K562 (cell line): ENCODE results near the gene NSF. TPM values are rescaled to one million over a fixed set of nuclear protein-coding genes. Genes with fewer than 3 reads are reported as not detected.

ENCODE experiments used
- CBX1 ChIP-seq: sonication (generic); IDR thresholded peaks from 2 replicates; pipeline ENCODE4 v1.6.1; 2016; ENCODE audit warnings: antibody characterized with exemption, low read depth, mild to moderate bottlenecking
- ELF1 ChIP-seq: fragments of 200-800 bp; sonication (Bioruptor generic); IDR thresholded peaks from 2 replicates; pipeline ENCODE4 v1.6.1; 2016; ENCODE audit warnings: missing genetic modification characterization, missing compliant biosample characterization
- ETV6 ChIP-seq, 3 experiments: fragments of 150-350 bp in 1 of 3; sonication (generic) in 1 of 3; formaldehyde crosslinking in 1 of 3; IDR thresholded peaks; 2 replicates each; pipeline versions ENCODE4 v1.6.1 to v1.8.0; 2014 to 2022; ENCODE audit warnings: borderline replicate concordance in 2 of 3, low read depth in 2 of 3, antibody characterized with exemption in 1 of 3, low read length in 1 of 3, mild to moderate bottlenecking in 1 of 3, missing genetic modification reagents in 1 of 3
- FOXK2 ChIP-seq, 2 experiments: fragments of 450-650 bp; IDR thresholded peaks in 1 of 2; conservative IDR thresholded peaks in 1 of 2; 2 replicates each; pipeline ENCODE4 v1.6.1; 2016; ENCODE audit warnings: low read depth in 2 of 2, mild to moderate bottlenecking in 1 of 2
- HNRNPLL ChIP-seq: fragments of 200-400 bp; formaldehyde crosslinking; IDR thresholded peaks from 2 replicates; pipeline ENCODE4 v1.6.1; 2017; ENCODE audit warnings: low read length, low read depth, mild to moderate bottlenecking; ENCODE audit not compliant: poor library complexity, severe bottlenecking
- NR3C1 ChIP-seq: sonication (generic); formaldehyde crosslinking; IDR thresholded peaks from 2 replicates; pipeline ENCODE4 v1.8.1; 2022; ENCODE audit warnings: missing genetic modification reagents
- POLR2G ChIP-seq: fragments of 200-400 bp; formaldehyde crosslinking; IDR thresholded peaks from 2 replicates; pipeline ENCODE4 v1.6.1; 2017; ENCODE audit warnings: low read depth, mild to moderate bottlenecking, antibody characterized with exemption, low read length, moderate library complexity
- SAFB2 ChIP-seq: fragments of 200-400 bp; formaldehyde crosslinking; IDR thresholded peaks from 2 replicates; pipeline ENCODE4 v1.6.1; 2018; ENCODE audit warnings: borderline replicate concordance, low read length, low read depth, moderate library complexity; ENCODE audit not compliant: severe bottlenecking
- ZBTB8A ChIP-seq: fragments of 450-650 bp; IDR thresholded peaks from 2 replicates; pipeline ENCODE4 v1.6.1; 2018; ENCODE audit warnings: mild to moderate bottlenecking, moderate library complexity; ENCODE audit not compliant: partially characterized antibody
- ZNF174 ChIP-seq: fragments of 250-450 bp; sonication (Bioruptor Pico); IDR thresholded peaks from 2 replicates; pipeline ENCODE4 v1.4.0; 2020; ENCODE audit warnings: mild to moderate bottlenecking
- ZNF436 ChIP-seq: fragments of 250-450, 450-650 bp; sonication (Bioruptor Pico); formaldehyde crosslinking; IDR thresholded peaks from 2 replicates; pipeline ENCODE4 v1.7.0; 2020; ENCODE audit warnings: mild to moderate bottlenecking
- ZNF766 ChIP-seq: fragments of 200-800 bp; sonication (Bioruptor generic); conservative IDR thresholded peaks from 2 replicates; pipeline ENCODE4 v1.6.1; 2016; ENCODE audit warnings: missing genetic modification characterization, missing compliant biosample characterization
- ZNF79 ChIP-seq: fragments of 250-450 bp; sonication (Bioruptor Pico); IDR thresholded peaks from 2 replicates; pipeline ENCODE4 v1.4.0; 2020; ENCODE audit warnings: low read depth, mild to moderate bottlenecking, moderate library complexity
- polyA plus RNA-seq, 8 experiments: library from polyadenylated mRNA; depleted of rRNA in 4 of 8; stranded (reverse) in 5 of 8; unstranded in 3 of 8; fragments of >200 nt; fragmentation: Nextera tagmentation in 2 of 8; fragmentation: Illumina TruSeq in 1 of 8; extraction: Ambion mirVana in 2 of 8; extraction: Trizol in 1 of 8; gene quantifications; 2 replicates each; pipeline versions ENCODE4 v1.2.1 to v1.2.3, GENCODE V29; 2011 to 2014; ENCODE audit warnings: inconsistent platforms in 1 of 8, missing spikeins in 1 of 8
- total RNA-seq, 7 experiments: library from RNA; depleted of rRNA in 6 of 7; stranded (reverse); fragments of >200 nt in 6 of 7; fragmentation: Illumina TruSeq in 2 of 7; extraction: Trizol in 2 of 7; gene quantifications; 2 replicates each; pipeline versions ENCODE4 v1.2.1 to v1.2.3, GENCODE V29; 2011 to 2021; ENCODE audit warnings: low replicate concordance in 1 of 7
- TF ChIP-seq, protein P1 (sequence below): fragments of 200-400 bp; formaldehyde crosslinking; IDR thresholded peaks from 2 replicates; pipeline ENCODE4 v1.6.1; 2017; ENCODE audit warnings: mild to moderate bottlenecking, low read depth, low read length, moderate library complexity
- TF ChIP-seq, protein P2 (sequence below): fragments of 250-450 bp; sonication (Bioruptor Pico); IDR thresholded peaks from 2 replicates; pipeline ENCODE4 v1.5.0; 2022; ENCODE audit warnings: mild to moderate bottlenecking
- TF ChIP-seq, protein P3 (sequence below): IDR thresholded peaks from 3 replicates; pipeline ENCODE4 v1.6.1; 2011; ENCODE audit warnings: borderline replicate concordance, mild to moderate bottlenecking, moderate library complexity; ENCODE audit not compliant: insufficient read length; ENCODE audit errors: extremely low read depth
- TF ChIP-seq, protein P4 (sequence below): sonication (generic); formaldehyde crosslinking; IDR thresholded peaks from 2 replicates; pipeline ENCODE4 v1.8.1; 2023; ENCODE audit warnings: mild to moderate bottlenecking, missing genetic modification reagents

Gene NSF
- total and polyA plus RNA-seq, 9 of the 15 experiments (the other 6 are each of a cell fraction or from before 2014, with no cell fraction given), result 16.7 to 39.8 (median 36.7) TPM

DNA sequence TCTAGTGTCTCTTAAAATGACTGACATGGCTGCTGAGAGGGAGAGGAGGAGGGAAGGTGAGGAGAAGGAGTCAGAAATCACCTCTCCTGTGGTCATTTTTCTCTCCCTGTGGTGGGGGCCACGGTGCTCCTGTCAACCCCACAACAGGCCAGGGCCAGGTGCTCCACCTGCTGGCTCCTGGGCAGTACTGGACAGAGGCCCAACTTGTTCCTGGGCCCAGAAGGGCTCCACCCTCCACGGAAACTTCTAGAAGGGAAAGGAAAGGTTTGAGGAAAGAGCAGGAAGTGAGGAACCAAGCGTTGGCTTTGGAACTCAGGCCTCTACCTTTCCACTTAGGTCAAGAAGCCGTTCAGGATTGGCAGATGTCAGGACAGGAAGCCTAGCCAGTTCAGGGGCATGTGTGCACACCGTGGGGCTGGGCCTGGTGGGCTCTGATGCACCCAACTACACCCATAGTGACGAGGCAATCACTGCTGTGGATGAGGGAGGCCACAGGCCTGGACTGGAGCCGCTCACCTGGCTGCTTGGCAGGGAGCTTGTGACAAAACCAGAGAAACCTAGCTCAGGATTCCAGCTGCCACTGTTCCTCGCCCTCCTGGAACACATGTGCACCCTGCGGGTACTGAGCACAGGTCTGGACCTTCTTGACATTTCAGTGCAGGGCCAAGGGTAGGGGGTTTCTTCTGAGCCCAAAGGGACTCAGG lies 191.9 kb downstream of the NSF start (continued):
- TF ChIP-seq FOXK2 (conservative IDR thresholded peaks at IDR 0.05 in 1 of 2, IDR thresholded peaks at IDR 0.05 in 1 of 2; ENCODE audit: low read depth in 2 of 2) (peak in 1 of 2 experiments; percentile 56; a peak in 1 of 4 replicates), ETV6 (IDR thresholded peaks at IDR 0.05; ENCODE audit: borderline replicate concordance in 1 of 2, low read depth in 2 of 2, low read length in 1 of 2) (no peak), ETV6 (CRISPR knock-in tag; IDR thresholded peaks at IDR 0.05; ENCODE audit: borderline replicate concordance) (no peak), ELF1 (no peak), HNRNPLL (no peak), ZNF436 (CRISPR knock-in tag) (no peak), ZNF79 (CRISPR knock-in tag) (no peak), ZNF766 (CRISPR knock-in tag) (no peak), ZNF174 (CRISPR knock-in tag) (no peak), SAFB2 (no peak), ZBTB8A (no peak), NR3C1 (CRISPR knock-in tag) (no peak), POLR2G (no peak), CBX1 (no peak)
- TF ChIP-seq, protein P1, sequence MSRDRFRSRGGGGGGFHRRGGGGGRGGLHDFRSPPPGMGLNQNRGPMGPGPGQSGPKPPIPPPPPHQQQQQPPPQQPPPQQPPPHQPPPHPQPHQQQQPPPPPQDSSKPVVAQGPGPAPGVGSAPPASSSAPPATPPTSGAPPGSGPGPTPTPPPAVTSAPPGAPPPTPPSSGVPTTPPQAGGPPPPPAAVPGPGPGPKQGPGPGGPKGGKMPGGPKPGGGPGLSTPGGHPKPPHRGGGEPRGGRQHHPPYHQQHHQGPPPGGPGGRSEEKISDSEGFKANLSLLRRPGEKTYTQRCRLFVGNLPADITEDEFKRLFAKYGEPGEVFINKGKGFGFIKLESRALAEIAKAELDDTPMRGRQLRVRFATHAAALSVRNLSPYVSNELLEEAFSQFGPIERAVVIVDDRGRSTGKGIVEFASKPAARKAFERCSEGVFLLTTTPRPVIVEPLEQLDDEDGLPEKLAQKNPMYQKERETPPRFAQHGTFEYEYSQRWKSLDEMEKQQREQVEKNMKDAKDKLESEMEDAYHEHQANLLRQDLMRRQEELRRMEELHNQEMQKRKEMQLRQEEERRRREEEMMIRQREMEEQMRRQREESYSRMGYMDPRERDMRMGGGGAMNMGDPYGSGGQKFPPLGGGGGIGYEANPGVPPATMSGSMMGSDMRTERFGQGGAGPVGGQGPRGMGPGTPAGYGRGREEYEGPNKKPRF, result no peak
- TF ChIP-seq, protein P2, sequence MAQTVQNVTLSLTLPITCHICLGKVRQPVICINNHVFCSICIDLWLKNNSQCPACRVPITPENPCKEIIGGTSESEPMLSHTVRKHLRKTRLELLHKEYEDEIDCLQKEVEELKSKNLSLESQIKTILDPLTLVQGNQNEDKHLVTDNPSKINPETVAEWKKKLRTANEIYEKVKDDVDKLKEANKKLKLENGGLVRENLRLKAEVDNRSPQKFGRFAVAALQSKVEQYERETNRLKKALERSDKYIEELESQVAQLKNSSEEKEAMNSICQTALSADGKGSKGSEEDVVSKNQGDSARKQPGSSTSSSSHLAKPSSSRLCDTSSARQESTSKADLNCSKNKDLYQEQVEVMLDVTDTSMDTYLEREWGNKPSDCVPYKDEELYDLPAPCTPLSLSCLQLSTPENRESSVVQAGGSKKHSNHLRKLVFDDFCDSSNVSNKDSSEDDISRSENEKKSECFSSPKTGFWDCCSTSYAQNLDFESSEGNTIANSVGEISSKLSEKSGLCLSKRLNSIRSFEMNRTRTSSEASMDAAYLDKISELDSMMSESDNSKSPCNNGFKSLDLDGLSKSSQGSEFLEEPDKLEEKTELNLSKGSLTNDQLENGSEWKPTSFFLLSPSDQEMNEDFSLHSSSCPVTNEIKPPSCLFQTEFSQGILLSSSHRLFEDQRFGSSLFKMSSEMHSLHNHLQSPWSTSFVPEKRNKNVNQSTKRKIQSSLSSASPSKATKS, result no peak
- TF ChIP-seq, protein P3, sequence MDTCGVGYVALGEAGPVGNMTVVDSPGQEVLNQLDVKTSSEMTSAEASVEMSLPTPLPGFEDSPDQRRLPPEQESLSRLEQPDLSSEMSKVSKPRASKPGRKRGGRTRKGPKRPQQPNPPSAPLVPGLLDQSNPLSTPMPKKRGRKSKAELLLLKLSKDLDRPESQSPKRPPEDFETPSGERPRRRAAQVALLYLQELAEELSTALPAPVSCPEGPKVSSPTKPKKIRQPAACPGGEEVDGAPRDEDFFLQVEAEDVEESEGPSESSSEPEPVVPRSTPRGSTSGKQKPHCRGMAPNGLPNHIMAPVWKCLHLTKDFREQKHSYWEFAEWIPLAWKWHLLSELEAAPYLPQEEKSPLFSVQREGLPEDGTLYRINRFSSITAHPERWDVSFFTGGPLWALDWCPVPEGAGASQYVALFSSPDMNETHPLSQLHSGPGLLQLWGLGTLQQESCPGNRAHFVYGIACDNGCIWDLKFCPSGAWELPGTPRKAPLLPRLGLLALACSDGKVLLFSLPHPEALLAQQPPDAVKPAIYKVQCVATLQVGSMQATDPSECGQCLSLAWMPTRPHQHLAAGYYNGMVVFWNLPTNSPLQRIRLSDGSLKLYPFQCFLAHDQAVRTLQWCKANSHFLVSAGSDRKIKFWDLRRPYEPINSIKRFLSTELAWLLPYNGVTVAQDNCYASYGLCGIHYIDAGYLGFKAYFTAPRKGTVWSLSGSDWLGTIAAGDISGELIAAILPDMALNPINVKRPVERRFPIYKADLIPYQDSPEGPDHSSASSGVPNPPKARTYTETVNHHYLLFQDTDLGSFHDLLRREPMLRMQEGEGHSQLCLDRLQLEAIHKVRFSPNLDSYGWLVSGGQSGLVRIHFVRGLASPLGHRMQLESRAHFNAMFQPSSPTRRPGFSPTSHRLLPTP, result no peak
- TF ChIP-seq, protein P4, sequence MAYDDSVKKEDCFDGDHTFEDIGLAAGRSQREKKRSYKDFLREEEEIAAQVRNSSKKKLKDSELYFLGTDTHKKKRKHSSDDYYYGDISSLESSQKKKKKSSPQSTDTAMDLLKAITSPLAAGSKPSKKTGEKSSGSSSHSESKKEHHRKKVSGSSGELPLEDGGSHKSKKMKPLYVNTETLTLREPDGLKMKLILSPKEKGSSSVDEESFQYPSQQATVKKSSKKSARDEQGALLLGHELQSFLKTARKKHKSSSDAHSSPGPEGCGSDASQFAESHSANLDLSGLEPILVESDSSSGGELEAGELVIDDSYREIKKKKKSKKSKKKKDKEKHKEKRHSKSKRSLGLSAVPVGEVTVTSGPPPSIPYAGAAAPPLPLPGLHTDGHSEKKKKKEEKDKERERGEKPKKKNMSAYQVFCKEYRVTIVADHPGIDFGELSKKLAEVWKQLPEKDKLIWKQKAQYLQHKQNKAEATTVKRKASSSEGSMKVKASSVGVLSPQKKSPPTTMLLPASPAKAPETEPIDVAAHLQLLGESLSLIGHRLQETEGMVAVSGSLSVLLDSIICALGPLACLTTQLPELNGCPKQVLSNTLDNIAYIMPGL (CRISPR knock-in tag), result no peak
